SK-N-SH treated with all-trans-retinoic acid at 6 μM for 48 hours (cell line): ENCODE data around the gene SFI1.

Experiments
- ATAC-seq: fragments of 200-7000 bp; cut with Tn5 transposase; 3 replicates; pipeline ENCODE4 v1.9.1; 2020; ENCODE audit warnings: mild to moderate bottlenecking, moderate library complexity
- ARNTL ChIP-seq: fragments of 450-650 bp; formaldehyde crosslinking; IDR thresholded peaks from 2 replicates; pipeline ENCODE4 v1.5.0; 2020; ENCODE audit warnings: low read depth, mild to moderate bottlenecking, moderate library complexity, borderline replicate concordance
- BACH2 ChIP-seq: fragments of 250-450 bp; sonication (Bioruptor Pico); IDR thresholded peaks from 2 replicates; pipeline ENCODE4 v1.9.0; 2021; ENCODE audit warnings: mild to moderate bottlenecking, borderline replicate concordance
- CREB5 ChIP-seq: fragments of 250-450 bp; sonication (Bioruptor Pico); IDR thresholded peaks from 2 replicates; pipeline ENCODE4 v1.5.1; 2020; ENCODE audit warnings: low read depth, mild to moderate bottlenecking, moderate library complexity
- CSDC2 ChIP-seq: fragments of 250-450 bp; sonication (Bioruptor Pico); IDR thresholded peaks from 2 replicates; pipeline ENCODE4 v1.5.0; 2020; ENCODE audit warnings: mild to moderate bottlenecking, moderate library complexity
- CSRNP3 ChIP-seq: fragments of 250-450 bp; sonication (Bioruptor Pico); IDR thresholded peaks from 2 replicates; pipeline ENCODE4 v1.5.1; 2021; ENCODE audit warnings: mild to moderate bottlenecking, moderate library complexity
- ESRRG ChIP-seq: fragments of 250-450 bp; sonication (Bioruptor Pico); IDR thresholded peaks from 2 replicates; pipeline ENCODE4 v1.6.1; 2021; ENCODE audit warnings: mild to moderate bottlenecking
- GLIS3 ChIP-seq: fragments of 250-450 bp; sonication (Bioruptor Pico); IDR thresholded peaks from 2 replicates; pipeline ENCODE4 v1.5.0; 2020; ENCODE audit warnings: mild to moderate bottlenecking, moderate library complexity
- ISL1 ChIP-seq: fragments of 250-450 bp; sonication (Bioruptor Pico); IDR thresholded peaks from 2 replicates; pipeline ENCODE4 v2.1.2; 2022; ENCODE audit warnings: mild to moderate bottlenecking, moderate library complexity
- OSR1 ChIP-seq: fragments of 250-450 bp; sonication (Bioruptor Pico); IDR thresholded peaks from 2 replicates; pipeline ENCODE4 v1.8.0; 2022; ENCODE audit warnings: moderate library complexity, mild to moderate bottlenecking, inconsistent platforms
- PATZ1 ChIP-seq: fragments of 250-450 bp; sonication (Bioruptor Pico); IDR thresholded peaks from 2 replicates; pipeline ENCODE4 v1.8.0; 2020; ENCODE audit warnings: mild to moderate bottlenecking, moderate library complexity, borderline replicate concordance
- POU6F1 ChIP-seq: fragments of 250-450 bp; sonication (Bioruptor Pico); IDR thresholded peaks from 2 replicates; pipeline ENCODE4 v1.8.0; 2021; ENCODE audit warnings: low read depth, mild to moderate bottlenecking, moderate library complexity, borderline replicate concordance
- PPARA ChIP-seq: fragments of 250-450 bp; sonication (Bioruptor Pico); IDR thresholded peaks from 2 replicates; pipeline ENCODE4 v1.5.0; 2020; ENCODE audit warnings: mild to moderate bottlenecking, borderline replicate concordance
- RARB ChIP-seq: fragments of 250-450 bp; sonication (Bioruptor Pico); IDR thresholded peaks from 2 replicates; pipeline ENCODE4 v1.8.0; 2021; ENCODE audit warnings: mild to moderate bottlenecking, moderate library complexity
- SNAI2 ChIP-seq: fragments of 250-450 bp; sonication (Bioruptor Pico); IDR thresholded peaks from 2 replicates; pipeline ENCODE4 v1.5.0; 2020; ENCODE audit warnings: mild to moderate bottlenecking, moderate library complexity
- TCF4 ChIP-seq: fragments of 250-450 bp; sonication (Bioruptor Pico); IDR thresholded peaks from 2 replicates; pipeline ENCODE4 v1.8.0; 2021; ENCODE audit warnings: mild to moderate bottlenecking, moderate library complexity, borderline replicate concordance
- TOX ChIP-seq: fragments of 250-450 bp; sonication (Bioruptor Pico); IDR thresholded peaks from 2 replicates; pipeline ENCODE4 v1.8.0; 2021; ENCODE audit warnings: mild to moderate bottlenecking, moderate library complexity, borderline replicate concordance
- TSHZ2 ChIP-seq: fragments of 250-450 bp; sonication (Bioruptor Pico); IDR thresholded peaks from 2 replicates; pipeline ENCODE4 v1.5.0; 2020; ENCODE audit warnings: mild to moderate bottlenecking, moderate library complexity
- ZC3H10 ChIP-seq: fragments of 250-450 bp; sonication (Bioruptor Pico); IDR thresholded peaks from 2 replicates; pipeline ENCODE4 v1.5.1; 2021; ENCODE audit warnings: mild to moderate bottlenecking, moderate library complexity
- ZFP3 ChIP-seq: fragments of 250-450 bp; sonication (Bioruptor Pico); IDR thresholded peaks from 2 replicates; pipeline ENCODE4 v1.5.0; 2020; ENCODE audit warnings: mild to moderate bottlenecking, moderate library complexity
- ZNF565 ChIP-seq: fragments of 450-650 bp; formaldehyde crosslinking; conservative IDR thresholded peaks from 2 replicates; pipeline ENCODE4 v1.5.0; 2020; ENCODE audit warnings: low read depth, mild to moderate bottlenecking, moderate library complexity
- ZNF70 ChIP-seq: fragments of 450-650 bp; formaldehyde crosslinking; IDR thresholded peaks from 2 replicates; pipeline ENCODE4 v1.5.0; 2020; ENCODE audit warnings: mild to moderate bottlenecking, moderate library complexity
- ZNF8 ChIP-seq: fragments of 450-650 bp; formaldehyde crosslinking; IDR thresholded peaks from 2 replicates; pipeline ENCODE4 v1.5.0; 2020; ENCODE audit warnings: mild to moderate bottlenecking, moderate library complexity

The SFI1 gene

GRCh38 chr22:31610611-31611010, 114.3 kb downstream of the SFI1 start (continued):
- TF ChIP-seq POU6F1 (CRISPR knock-in tag) (no peak), ZNF70 (CRISPR knock-in tag) (no peak), OSR1 (CRISPR knock-in tag) (no peak), TCF4 (CRISPR knock-in tag) (no peak), PPARA (no peak), ZC3H10 (CRISPR knock-in tag) (no peak), CREB5 (CRISPR knock-in tag) (no peak), SNAI2 (no peak), ZNF565 (no peak)

GRCh38 chr22:31611061-31611760, 114.9 kb downstream of the SFI1 start:
- peak; percentile 48 for ATAC-seq
- TF ChIP-seq PATZ1 (CRISPR knock-in tag), result no peak
- no peak for TF ChIP-seq ZC3H10 (CRISPR knock-in tag)
- TF ChIP-seq TCF4 (CRISPR knock-in tag), result no peak
- TF ChIP-seq GLIS3 (CRISPR knock-in tag), result no peak
- no peak for TF ChIP-seq POU6F1 (CRISPR knock-in tag)
- TF ChIP-seq ZNF70 (CRISPR knock-in tag), result no peak
- TF ChIP-seq TOX (CRISPR knock-in tag), result no peak
- no peak for TF ChIP-seq ZFP3 (CRISPR knock-in tag)
- TF ChIP-seq BACH2, result no peak
- no peak for TF ChIP-seq CREB5 (CRISPR knock-in tag)
- TF ChIP-seq ESRRG (CRISPR knock-in tag), result no peak
- TF ChIP-seq ARNTL (CRISPR knock-in tag), result no peak
- no peak for TF ChIP-seq ZNF8 (CRISPR knock-in tag)
- TF ChIP-seq RARB (CRISPR knock-in tag), result no peak
- TF ChIP-seq OSR1 (CRISPR knock-in tag), result no peak
- TF ChIP-seq CSDC2 (CRISPR knock-in tag), result no peak
- TF ChIP-seq CSRNP3, result no peak

GRCh38 chr22:31612891-31613285, 116.6 kb downstream of the SFI1 start:
- no peak for TF ChIP-seq RARB (CRISPR knock-in tag)
- TF ChIP-seq ARNTL (CRISPR knock-in tag), result no peak
- TF ChIP-seq ZFP3 (CRISPR knock-in tag), result no peak
- no peak for TF ChIP-seq SNAI2
- TF ChIP-seq OSR1 (CRISPR knock-in tag), result no peak
- no peak for TF ChIP-seq ISL1 (CRISPR knock-in tag)
- TF ChIP-seq TSHZ2 (CRISPR knock-in tag), result no peak
- TF ChIP-seq ESRRG (CRISPR knock-in tag), result no peak
- no peak for ATAC-seq
